Activated naive CD8-positive, alpha-beta T cell treated with anti-CD3 and anti-CD28 coated beads, Interleukin-2, amount 50 U/mL, for 16 hours (primary cell): ENCODE measurements around the gene GPC1.

Source experiments
- DNase-seq: peaks from one replicate; pipeline ENCODE4 v3.0.0-alpha.2; 2020; ENCODE audit warnings: low read depth, low spot score

GPC1 gene

DNA sequence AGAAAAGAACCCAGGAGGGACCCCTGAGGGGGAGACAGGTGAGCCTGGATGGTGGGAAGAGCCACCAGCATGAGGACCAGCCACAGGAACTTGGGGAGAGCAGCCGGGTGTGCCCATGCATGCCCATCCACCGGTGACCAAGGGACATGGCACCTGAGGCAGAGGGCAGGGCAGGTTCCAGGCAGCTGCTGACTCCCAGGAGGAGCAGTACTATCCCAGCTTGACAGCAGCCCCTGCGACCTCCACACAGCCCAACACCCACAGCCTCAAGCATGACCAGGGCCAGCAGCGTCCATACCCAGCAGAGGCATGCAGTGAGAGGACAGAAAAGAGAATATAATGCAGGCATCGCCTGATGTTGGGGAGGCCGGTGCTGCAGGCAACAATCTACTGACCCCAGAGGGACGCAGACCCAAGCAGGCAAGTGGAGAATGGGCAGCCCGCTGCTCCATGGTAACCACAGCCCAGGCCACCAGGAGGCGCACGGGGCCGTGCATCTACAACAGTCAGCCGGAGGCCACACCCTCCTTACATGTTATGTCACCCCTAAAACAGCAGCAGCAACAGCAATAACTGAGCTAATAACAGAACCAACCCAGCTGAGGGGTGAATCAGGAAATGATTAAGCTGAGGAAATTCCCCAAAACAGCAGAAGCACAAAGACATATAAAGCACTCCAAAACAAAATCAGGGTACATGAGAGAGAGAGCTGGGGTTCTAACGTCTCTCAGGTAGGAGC, 78.3 kb downstream of the GPC1 start:
- peak; percentile 47 for DNase-seq

DNA sequence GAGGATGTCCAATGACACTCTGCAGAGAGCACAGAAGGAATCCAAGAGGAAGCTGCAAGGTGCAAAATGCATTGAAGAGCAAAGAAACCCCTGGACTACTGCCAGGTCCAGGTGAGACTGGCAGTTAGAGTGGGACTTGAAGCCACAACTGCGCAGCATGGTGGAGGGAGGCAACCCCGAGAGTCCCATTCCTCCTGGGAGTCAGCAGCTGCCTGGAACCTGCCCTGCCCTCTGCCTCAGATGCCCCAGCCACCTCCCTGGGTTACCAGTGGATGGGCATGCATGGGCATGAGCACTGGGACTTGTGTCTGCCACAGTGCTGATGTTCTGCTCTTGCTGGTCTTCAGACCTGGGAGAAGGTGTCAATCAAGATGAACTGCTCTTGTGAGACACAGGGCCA, 79.2 kb downstream of the GPC1 start:
- DNase-seq, result no peak

DNA sequence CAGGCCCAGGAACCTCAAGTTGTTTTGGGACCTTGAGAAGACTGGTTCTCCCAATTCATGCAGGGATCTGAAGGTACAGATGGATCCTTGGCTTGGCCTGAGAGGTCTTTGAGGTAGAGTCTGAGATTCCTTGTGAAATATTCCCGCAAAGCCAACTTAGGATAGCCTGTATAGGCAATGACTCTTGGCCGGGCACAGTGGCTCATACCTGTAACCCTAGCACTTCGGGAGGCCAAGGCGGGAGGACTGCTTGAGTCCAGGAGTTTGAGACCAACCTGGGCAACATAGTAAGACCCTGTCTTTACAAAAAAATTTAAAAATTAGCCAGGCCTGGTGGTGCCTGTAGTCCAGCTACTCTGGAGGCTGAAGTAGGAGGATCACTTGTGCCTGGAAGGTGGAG, 81.9 kb downstream of the GPC1 start:
- no peak for DNase-seq
